NCI-H2227 (cell line): ENCODE results near the gene GRIA1.

Experiments used
- DNase-seq: peaks from one replicate; lab custom pipeline; 2025; ENCODE audit not compliant: unreplicated experiment; lab: John Stamatoyannopoulos, UW

The GRIA1 gene

GRCh38 chr5:153777681-153778581, 287.5 kb downstream of the GRIA1 start:
- DNase-seq = peak; percentile 78

- DNase-seq = peak; percentile 80
These were observed 289.4 kb downstream of the GRIA1 start for GRCh38 chr5:153779836-153780235.

DNA sequence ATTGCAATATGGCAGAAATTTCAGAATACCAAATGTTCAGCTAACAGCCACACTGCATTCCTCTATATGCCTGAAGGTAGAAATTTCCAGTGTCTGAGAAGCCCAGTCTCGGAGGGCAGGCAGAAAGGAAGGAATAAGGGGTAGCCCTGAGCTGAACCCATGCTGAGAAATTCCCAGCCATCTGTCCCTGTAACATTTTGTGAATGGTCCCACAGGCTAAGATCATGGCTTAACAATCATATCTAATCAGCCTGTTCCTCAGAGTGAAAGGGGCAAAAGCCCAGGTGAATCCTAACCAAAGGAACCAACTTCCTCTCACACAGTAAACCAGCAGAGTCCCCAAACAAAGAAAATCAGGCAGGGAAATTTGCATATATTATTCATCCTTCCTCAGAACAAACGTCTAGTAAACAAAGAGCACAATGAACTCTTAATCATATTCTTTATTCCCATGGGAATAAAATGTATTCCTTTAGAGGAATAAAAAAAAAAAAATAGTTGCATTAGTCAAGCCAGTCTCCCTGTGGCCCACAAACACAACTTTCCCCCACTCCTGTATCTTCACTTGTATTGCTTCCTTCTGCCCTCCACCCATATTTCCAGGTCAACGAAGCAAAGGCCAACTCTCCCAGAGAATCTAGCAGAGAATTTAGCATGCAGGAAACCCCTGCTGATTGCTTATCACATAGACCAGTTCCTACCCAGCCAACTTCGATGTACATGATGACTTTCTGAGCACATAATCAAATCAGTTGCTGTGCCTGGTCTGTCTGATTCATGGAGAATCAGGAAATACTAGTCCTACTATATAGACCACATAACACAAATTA, 290.6 kb downstream of the GRIA1 start:
- no peak for DNase-seq

GRCh38 chr5:153782589-153783361, 292.3 kb downstream of the GRIA1 start:
- DNase-seq = no peak

- DNase-seq = peak; percentile 11
These were observed 292.8 kb downstream of the GRIA1 start for GRCh38 chr5:153783362-153783658.

DNA sequence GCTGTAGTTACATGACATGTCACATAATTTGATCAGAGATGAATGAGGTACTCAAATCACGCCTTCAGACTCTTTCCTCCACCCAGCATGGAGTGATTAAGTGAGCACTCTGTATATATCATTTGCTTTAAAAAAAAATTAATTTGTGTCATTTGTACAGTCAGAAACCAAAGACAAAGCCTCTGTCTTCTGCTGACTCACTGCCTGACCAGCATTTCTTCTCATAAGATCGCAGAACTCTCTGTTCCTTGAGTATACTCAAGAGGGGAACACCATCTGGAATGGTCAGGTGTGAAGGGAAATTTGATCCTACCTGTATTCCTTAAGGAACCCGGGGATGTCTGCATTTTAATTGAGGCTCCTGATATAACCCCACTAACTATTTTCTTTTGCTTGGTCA, 293.8 kb downstream of the GRIA1 start:
- DNase-seq = no peak

- DNase-seq = no peak
These were observed 300.9 kb downstream of the GRIA1 start for GRCh38 chr5:153791339-153791738.

DNA sequence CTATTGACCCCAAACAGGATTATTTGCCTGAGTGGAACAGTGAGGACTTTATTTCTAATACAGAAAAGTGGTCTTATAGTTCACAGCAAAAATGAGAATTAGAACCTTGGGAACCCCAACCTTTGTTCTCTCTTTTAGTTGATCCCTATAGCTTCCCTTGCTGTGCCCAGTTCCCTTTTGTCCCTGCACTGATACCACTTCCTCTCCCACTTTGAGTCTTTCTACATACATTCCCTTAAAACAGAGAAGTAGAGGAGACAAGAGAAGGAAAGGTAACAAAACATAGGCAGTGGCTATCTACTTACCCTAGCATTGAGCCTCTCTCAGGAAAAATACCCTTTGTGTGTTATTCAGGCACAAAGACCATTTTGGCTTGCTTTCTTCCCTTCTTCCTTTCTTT, 301.8 kb downstream of the GRIA1 start:
- no peak for DNase-seq

- DNase-seq = no peak
These were observed 303.2 kb downstream of the GRIA1 start for GRCh38 chr5:153793699-153794098.

GRCh38 chr5:153794327-153794726, 303.9 kb downstream of the GRIA1 start:
- DNase-seq = no peak

DNA sequence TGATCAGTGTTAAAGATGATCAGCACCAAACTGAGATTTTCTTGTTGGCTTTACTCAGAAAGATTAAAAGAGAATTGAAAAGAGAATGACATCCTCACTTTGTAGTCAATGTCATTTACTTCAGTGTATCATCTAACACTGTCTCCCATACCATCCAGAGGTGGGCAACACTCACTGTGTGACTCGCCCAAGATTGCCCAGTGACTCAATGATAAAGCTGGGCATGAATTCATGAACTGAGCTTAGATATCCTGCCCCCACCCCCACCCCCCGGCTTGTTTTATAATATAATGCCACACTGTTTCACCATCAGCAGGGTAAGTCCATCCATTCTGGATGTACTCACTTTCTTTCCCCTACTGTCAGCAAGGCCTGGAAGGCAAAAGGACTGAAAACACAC, 306.1 kb downstream of the GRIA1 start:
- DNase-seq = no peak

- DNase-seq = no peak
These were observed 307.0 kb downstream of the GRIA1 start for GRCh38 chr5:153797484-153797883.

- DNase-seq = no peak
These were observed 308.4 kb downstream of the GRIA1 start for GRCh38 chr5:153798830-153799229.

DNA sequence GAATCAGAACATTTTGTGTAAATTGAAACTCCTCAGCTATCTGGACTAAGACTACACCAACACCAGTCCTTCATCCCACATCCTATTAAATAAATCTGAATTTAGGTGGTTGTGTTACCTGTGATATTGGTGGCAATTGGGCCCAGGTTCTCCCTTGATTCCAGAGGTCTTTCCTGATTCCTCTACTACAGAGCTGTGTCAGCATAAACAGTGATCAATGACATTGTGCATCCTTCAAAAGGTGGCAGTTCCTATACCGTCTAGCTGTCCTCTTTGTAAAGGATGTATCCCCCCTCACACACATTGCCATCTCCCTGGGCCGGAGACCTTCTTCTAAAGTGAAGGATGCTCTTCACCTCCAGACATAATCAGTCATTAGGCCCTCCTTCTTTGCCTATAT, 309.0 kb downstream of the GRIA1 start:
- no peak for DNase-seq

DNA sequence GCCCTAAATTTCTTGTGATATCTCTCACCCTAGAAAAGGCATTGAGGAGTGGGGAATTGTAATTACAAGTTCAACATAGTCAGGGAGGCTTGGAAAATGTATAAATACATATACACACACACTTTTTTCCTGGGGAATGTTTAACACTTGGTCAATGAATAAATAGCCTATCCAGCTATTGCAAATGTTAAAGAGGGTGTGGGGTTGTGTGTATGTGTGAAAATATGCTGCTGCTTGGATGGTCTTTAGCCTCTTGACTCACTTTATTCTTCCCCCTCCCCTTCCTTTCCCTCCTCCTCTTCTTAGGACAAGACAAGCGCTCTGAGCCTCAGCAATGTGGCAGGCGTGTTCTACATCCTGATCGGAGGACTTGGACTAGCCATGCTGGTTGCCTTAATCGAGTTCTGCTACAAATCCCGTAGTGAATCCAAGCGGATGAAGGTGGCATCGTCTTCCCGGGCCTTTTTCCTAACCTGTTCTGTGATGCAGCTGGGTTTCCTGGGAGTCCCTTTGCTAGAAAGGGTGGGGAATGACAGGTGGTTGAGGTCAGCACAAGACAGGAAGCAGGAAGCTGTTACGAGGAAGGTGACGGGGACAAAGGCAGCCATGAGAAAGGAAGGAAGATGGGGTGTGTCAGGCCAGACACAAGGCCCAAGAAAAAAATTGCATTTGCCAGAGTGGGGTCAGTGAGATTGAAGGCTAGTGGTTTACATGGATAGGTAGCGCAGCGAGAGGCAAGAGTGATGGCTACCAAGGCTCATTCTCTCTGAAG, 311.8 kb downstream of the GRIA1 start:
- no peak for DNase-seq

- DNase-seq = peak; percentile 83
These were observed 317.3 kb downstream of the GRIA1 start for GRCh38 chr5:153807801-153808200.

GRCh38 chr5:153809166-153809565, 318.7 kb downstream of the GRIA1 start:
- no peak for DNase-seq

DNA sequence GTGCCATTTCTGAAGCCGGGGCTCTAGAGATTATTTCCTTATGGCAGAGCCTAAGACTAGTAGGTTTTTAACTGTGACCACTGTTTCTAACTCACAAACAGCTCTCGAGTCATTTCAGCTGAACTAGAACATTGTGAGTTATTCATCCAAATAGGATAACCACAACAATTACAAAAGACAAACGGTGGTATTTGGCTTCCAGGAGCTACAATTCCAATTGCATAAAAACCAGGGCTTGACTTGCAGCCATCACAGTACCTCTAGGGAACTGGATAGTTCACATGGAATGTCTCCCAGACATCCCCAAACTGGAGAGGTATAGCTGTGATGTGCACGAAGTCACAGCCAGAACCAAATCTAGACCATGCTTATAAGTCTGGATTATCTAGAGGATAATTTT, 323.4 kb downstream of the GRIA1 start:
- no peak for DNase-seq

DNA sequence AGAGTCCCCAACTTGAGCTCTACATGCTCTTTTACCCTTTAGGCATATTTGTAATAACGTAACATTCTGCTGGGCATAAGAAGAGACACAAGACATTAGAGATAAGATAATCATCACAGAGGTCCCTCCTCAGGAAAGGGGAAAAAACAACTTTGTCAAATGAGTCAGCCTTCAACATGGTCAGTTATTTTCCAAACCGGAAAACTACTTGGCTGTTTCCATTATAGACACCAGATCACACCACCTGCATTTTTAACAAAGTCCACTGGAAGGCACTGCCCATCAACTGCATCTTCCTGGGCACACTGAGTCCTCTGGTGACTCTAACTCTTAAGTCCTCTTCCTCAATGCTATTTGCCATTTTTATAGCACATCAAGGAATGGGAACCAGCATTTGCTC, 326.4 kb downstream of the GRIA1 start:
- DNase-seq = no peak

- no peak for DNase-seq
These were observed 328.2 kb downstream of the GRIA1 start for GRCh38 chr5:153818626-153819025.

GRCh38 chr5:153823036-153823435, 332.6 kb downstream of the GRIA1 start:
- no peak for DNase-seq
